ENCODE data around the gene RALA. TPM values are rescaled to one million over a fixed set of nuclear protein-coding genes. Genes with fewer than 3 reads are reported as not detected.

Gene RALA
- total RNA-seq, 6 experiments from 2014 or later: 7.5 to 13.8 (median 12.4) TPM

GRCh38 chr7:39624442-39624807 lies 1.1 kb downstream of the RALA start:
- WGBS (ENCODE audit: insufficient coverage, low coverage, low lambda C conversion rate, missing lambda C conversion rate): 13% methylated on average over 7 of the region's 7 CpGs
- DNase-seq (no peak), ATAC-seq (no peak)
- TF ChIP-seq CTCF (IDR thresholded peaks at IDR 0.05): no peak
- TF ChIP-seq POLR2A (IDR thresholded peaks at IDR 0.05): no peak
- peak overlapping the region in 2 of 3 donors; percentile 84 for H3K27ac ChIP-seq
- H3K9me3 ChIP-seq: no peaks in the 10 kb centered on the region
- H3K36me3 ChIP-seq: no peaks in the 10 kb centered on the region
- peak overlapping the region; percentile 79 to 87 (median 87) for H3K4me3 ChIP-seq
- intact Hi-C loops (cut with DNase I): no loop called here
- no peaks in the 10 kb centered on the region for H3K27me3 ChIP-seq
- peaks cover 0 to 12% (median 0%) of the 10 kb centered on the region in 4 donors for H3K4me1 ChIP-seq

- H3K4me3 ChIP-seq: peak overlapping the region in 2 of 3 donors; percentile 87
- ATAC-seq (no peak), DNase-seq (no peak)
- peaks cover 0 to 12% (median 0%) of the 10 kb centered on the region in 4 donors for H3K4me1 ChIP-seq
- H3K27me3 ChIP-seq: no peaks in the 10 kb centered on the region
- TF ChIP-seq POLR2A (IDR thresholded peaks at IDR 0.05): no peak
- no peak for TF ChIP-seq CTCF (IDR thresholded peaks at IDR 0.05)
- no peaks in the 10 kb centered on the region for H3K9me3 ChIP-seq
- intact Hi-C loops (cut with DNase I): no loop called here
- 33% methylated on average over 5 of the region's 5 CpGs for WGBS (ENCODE audit: insufficient coverage, low coverage, low lambda C conversion rate, missing lambda C conversion rate)
- H3K36me3 ChIP-seq: no peaks in the 10 kb centered on the region
- H3K27ac ChIP-seq: peak overlapping the region in 1 of 3 donors; percentile 84
Measured at GRCh38 chr7:39624935-39625694, 1.7 kb downstream of the RALA start.

GRCh38 chr7:39631736-39632308 lies 8.4 kb downstream of the RALA start:
- no peaks in the 10 kb centered on the region for H3K27me3 ChIP-seq
- H3K36me3 ChIP-seq: peaks cover 0 to 2% (median 0%) of the 10 kb centered on the region in 4 donors
- no peak for DNase-seq
- intact Hi-C loops (cut with DNase I): no loop called here
- no peak for ATAC-seq
- no peak overlapping the region for H3K27ac ChIP-seq
- WGBS (ENCODE audit: insufficient coverage, low coverage, low lambda C conversion rate, missing lambda C conversion rate): 91% methylated on average over 8 of the region's 8 CpGs
- TF ChIP-seq POLR2A (IDR thresholded peaks at IDR 0.05) (no peak), CTCF (IDR thresholded peaks at IDR 0.05) (no peak)
- no peaks in the 10 kb centered on the region for H3K4me1 ChIP-seq
- no peaks in the 10 kb centered on the region for H3K9me3 ChIP-seq
- H3K4me3 ChIP-seq: no peak overlapping the region

- intact Hi-C loops (cut with DNase I): no loop called here
Measured at GRCh38 chr7:39633563-39634477, 10.4 kb downstream of the RALA start.

More at GRCh38 chr7:39633563-39634477, 10.4 kb downstream of the RALA start:
- DNase-seq (no peak), ATAC-seq (no peak)
- Histone ChIP-seq H3K4me1 (no peaks in the 10 kb centered on the region), H3K27ac (no peak overlapping the region), H3K36me3 (peaks cover 0 to 2% (median 0%) of the 10 kb centered on the region in 4 donors), H3K27me3 (no peaks in the 10 kb centered on the region), H3K4me3 (no peak overlapping the region), H3K9me3 (no peaks in the 10 kb centered on the region)
- TF ChIP-seq POLR2A (IDR thresholded peaks at IDR 0.05): no peak
- no peak for TF ChIP-seq CTCF (IDR thresholded peaks at IDR 0.05)
- 70% methylated on average over 1 of the region's 3 CpGs for WGBS (ENCODE audit: insufficient coverage, low coverage, low lambda C conversion rate, missing lambda C conversion rate)
